ENCODE measurements around the gene GDF9.

The GDF9 gene

DNA sequence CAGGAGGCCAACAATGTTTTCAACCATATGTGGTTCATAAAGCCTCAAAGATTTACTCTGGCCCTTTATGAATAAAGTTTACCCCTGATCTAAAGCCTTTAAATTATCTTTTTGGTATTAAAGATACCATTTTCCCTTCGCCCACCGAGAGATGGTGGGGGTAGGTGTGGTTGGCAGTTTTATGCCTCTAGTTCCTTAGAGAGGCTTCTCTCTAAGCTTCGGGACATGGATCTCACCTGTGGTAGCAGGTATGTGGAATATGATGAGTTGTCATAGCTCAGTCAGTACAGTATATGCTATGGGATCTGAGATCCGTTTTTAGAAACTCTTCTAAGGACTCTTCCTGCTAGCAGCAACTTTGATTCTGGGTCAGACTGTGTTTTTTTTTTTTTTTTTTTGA lies 2.5 kb upstream of the GDF9 start:
- peaks cover 13 to 64% of the 10 kb centered on the region in 2 donors for H3K36me3 ChIP-seq (replicated peaks in 1 of 2; ENCODE audit: control insufficient read depth in 2 of 2, insufficient read depth in 2 of 2, low read length in 2 of 2)
- H3K9ac ChIP-seq (ENCODE audit: low read depth, low read length, poor library complexity): no peak overlapping the region
- H3K23ac ChIP-seq (ENCODE audit: low read depth, low read length, poor library complexity): no peak overlapping the region
- H2BK15ac ChIP-seq (ENCODE audit: low read length): no peak overlapping the region
- H4K91ac ChIP-seq (ENCODE audit: low read depth, low read length, poor library complexity): no peak overlapping the region
- no peak overlapping the region for H3K14ac ChIP-seq (ENCODE audit: low read length)
- H3K27me3 ChIP-seq (ENCODE audit: control insufficient read depth in 3 of 3, insufficient read depth in 3 of 3, low read depth in 1 of 3, low read length in 3 of 3): no peaks in the 10 kb centered on the region
- H3K4ac ChIP-seq (ENCODE audit: low read length): no peak overlapping the region
- H3K18ac ChIP-seq (ENCODE audit: low read length): no peak overlapping the region
- H2AFZ ChIP-seq (ENCODE audit: low read length): no peak overlapping the region
- H3K4me2 ChIP-seq (ENCODE audit: insufficient read depth, low read length, poor library complexity, severe bottlenecking): no peak overlapping the region
- peaks cover 7 to 9% of the 10 kb centered on the region in 2 donors for H3K4me1 ChIP-seq (ENCODE audit: control insufficient read depth in 2 of 2, insufficient read depth in 1 of 2, low read depth in 1 of 2, low read length in 2 of 2)
- no peak overlapping the region for H3K27ac ChIP-seq (replicated peaks; ENCODE audit: low read length)
- no CpG with 5 or more reads among the region's 4 CpGs for WGBS, 2 donors (ENCODE audit: extremely low coverage in 2 of 2, insufficient read length in 2 of 2, insufficient replicate concordance in 1 of 2)
- H3K9me3 ChIP-seq (replicated peaks in 1 of 2; ENCODE audit: control insufficient read depth in 2 of 2, insufficient read depth in 1 of 2, low read depth in 1 of 2, low read length in 2 of 2): no peaks in the 10 kb centered on the region
- peaks cover 4% of the 10 kb centered on the region for H3K79me1 ChIP-seq (ENCODE audit: low read depth, low read length)
- H2BK12ac ChIP-seq (ENCODE audit: low read length): no peak overlapping the region
- H4K8ac ChIP-seq (ENCODE audit: low read depth, low read length): no peak overlapping the region
- H2BK120ac ChIP-seq (ENCODE audit: low read depth, low read length): no peak overlapping the region
- H2BK5ac ChIP-seq (ENCODE audit: low read length): no peak overlapping the region
- no peak overlapping the region for H3K4me3 ChIP-seq (ENCODE audit: low read length in 2 of 2)
- no peak for DNase-seq (ENCODE audit: low spot score)
- H2AK5ac ChIP-seq (ENCODE audit: low read depth, low read length): no peak overlapping the region

DNA sequence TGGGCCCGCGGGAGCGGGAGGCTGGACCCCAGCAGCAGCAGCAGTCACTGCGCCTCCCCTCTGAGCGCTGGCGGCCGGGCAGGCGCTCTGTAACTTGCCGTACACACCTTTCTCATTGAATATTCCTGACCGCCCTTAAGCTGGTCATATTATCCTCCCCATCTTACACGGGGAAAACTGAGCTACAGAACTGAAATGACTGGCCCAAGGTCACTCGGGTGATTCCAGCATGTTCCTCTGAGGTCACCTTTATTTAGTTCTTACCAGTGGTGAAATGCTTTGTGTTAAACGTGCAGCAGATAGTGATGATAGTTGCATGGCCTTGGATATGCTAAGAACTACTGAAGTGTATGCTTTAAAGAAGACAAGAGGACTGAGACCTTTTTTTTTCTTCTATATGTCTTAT lies 780 bp upstream of the GDF9 start:
- no peak overlapping the region for H3K18ac ChIP-seq (ENCODE audit: low read length)
- H3K4ac ChIP-seq (ENCODE audit: low read length): no peak overlapping the region
- H3K9me3 ChIP-seq (replicated peaks in 1 of 2; ENCODE audit: control insufficient read depth in 2 of 2, insufficient read depth in 1 of 2, low read depth in 1 of 2, low read length in 2 of 2): no peaks in the 10 kb centered on the region
- H3K23ac ChIP-seq (ENCODE audit: low read depth, low read length, poor library complexity): peak overlapping the region; percentile 96
- peak overlapping the region; percentile 96 for H3K9ac ChIP-seq (ENCODE audit: low read depth, low read length, poor library complexity)
- H3K36me3 ChIP-seq (replicated peaks in 1 of 2; ENCODE audit: control insufficient read depth in 2 of 2, insufficient read depth in 2 of 2, low read length in 2 of 2): peaks cover 11 to 48% of the 10 kb centered on the region in 2 donors
- peaks cover 4% of the 10 kb centered on the region for H3K79me1 ChIP-seq (ENCODE audit: low read depth, low read length)
- H3K4me1 ChIP-seq (ENCODE audit: control insufficient read depth in 2 of 2, insufficient read depth in 1 of 2, low read depth in 1 of 2, low read length in 2 of 2): peaks cover 7 to 9% of the 10 kb centered on the region in 2 donors
- DNase-seq (ENCODE audit: low spot score): no peak
- no CpG with 5 or more reads among the region's 13 CpGs for WGBS, 2 donors (ENCODE audit: extremely low coverage in 2 of 2, insufficient read length in 2 of 2, insufficient replicate concordance in 1 of 2)
- no peak overlapping the region for H4K91ac ChIP-seq (ENCODE audit: low read depth, low read length, poor library complexity)
- no peaks in the 10 kb centered on the region for H3K27me3 ChIP-seq (ENCODE audit: control insufficient read depth in 3 of 3, insufficient read depth in 3 of 3, low read depth in 1 of 3, low read length in 3 of 3)
- H2BK15ac ChIP-seq (ENCODE audit: low read length): no peak overlapping the region
- H2AK5ac ChIP-seq (ENCODE audit: low read depth, low read length): no peak overlapping the region
- no peak overlapping the region for H2BK120ac ChIP-seq (ENCODE audit: low read depth, low read length)
- no peak overlapping the region for H3K14ac ChIP-seq (ENCODE audit: low read length)
- H3K4me3 ChIP-seq (ENCODE audit: low read length in 2 of 2): peak overlapping the region; percentile 88 to 95
- H4K8ac ChIP-seq (ENCODE audit: low read depth, low read length): no peak overlapping the region
- no peak overlapping the region for H2BK12ac ChIP-seq (ENCODE audit: low read length)
- H2AFZ ChIP-seq (ENCODE audit: low read length): peak overlapping the region; percentile 88
- H3K4me2 ChIP-seq (ENCODE audit: insufficient read depth, low read length, poor library complexity, severe bottlenecking): peak overlapping the region; percentile 74
- H3K27ac ChIP-seq (replicated peaks; ENCODE audit: low read length): no peak overlapping the region
- H2BK5ac ChIP-seq (ENCODE audit: low read length): no peak overlapping the region

DNA sequence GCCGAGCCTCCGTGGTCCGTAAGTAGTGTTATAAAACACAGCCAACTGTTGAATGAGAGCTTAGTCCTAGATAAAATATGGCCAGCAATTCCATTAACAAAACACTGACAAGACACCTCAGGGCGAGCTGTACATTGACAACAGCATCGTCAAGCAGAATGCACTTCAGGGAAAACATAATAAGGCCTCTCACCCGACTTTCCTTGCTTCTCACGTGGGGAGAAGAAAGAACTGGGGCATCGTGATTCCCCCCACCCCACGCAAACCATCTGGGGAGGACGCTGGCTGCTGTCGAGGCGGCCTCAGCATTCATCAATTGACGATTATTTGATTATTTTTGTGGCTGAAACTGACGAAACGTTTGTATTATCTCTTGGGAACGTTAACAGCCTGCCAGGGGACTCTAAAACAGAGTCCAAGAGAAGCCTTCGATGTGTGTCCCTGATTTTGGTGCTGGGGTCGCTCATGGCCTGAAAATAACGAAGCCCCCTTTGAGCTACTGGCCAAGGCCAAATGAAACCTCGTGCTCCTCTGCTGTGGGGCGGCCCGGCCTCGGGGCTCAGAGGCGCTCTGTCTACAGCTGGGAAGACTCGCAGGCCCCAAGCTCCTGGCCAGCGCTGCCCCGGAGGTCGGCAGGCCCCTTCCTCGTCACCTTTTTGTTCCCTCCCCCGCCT lies 464 bp downstream of the GDF9 start:
- H3K23ac ChIP-seq (ENCODE audit: low read depth, low read length, poor library complexity): peak overlapping the region; percentile 96
- peak overlapping the region; percentile 88 for H3K27ac ChIP-seq (replicated peaks; ENCODE audit: low read length)
- peak overlapping the region; percentile 53 for H3K9ac ChIP-seq (ENCODE audit: low read depth, low read length, poor library complexity)
- peak overlapping the region; percentile 88 for H2AFZ ChIP-seq (ENCODE audit: low read length)
- no peak overlapping the region for H2BK12ac ChIP-seq (ENCODE audit: low read length)
- peaks cover 7 to 9% of the 10 kb centered on the region in 2 donors for H3K4me1 ChIP-seq (ENCODE audit: control insufficient read depth in 2 of 2, insufficient read depth in 1 of 2, low read depth in 1 of 2, low read length in 2 of 2)
- no CpG with 5 or more reads among the region's 30 CpGs for WGBS, 2 donors (ENCODE audit: extremely low coverage in 2 of 2, insufficient read length in 2 of 2, insufficient replicate concordance in 1 of 2)
- H3K4me3 ChIP-seq (ENCODE audit: low read length in 2 of 2): peak overlapping the region; percentile 31 to 88
- no peak overlapping the region for H2BK120ac ChIP-seq (ENCODE audit: low read depth, low read length)
- peak overlapping the region; percentile 59 for H2BK5ac ChIP-seq (ENCODE audit: low read length)
- peak overlapping the region; percentile 47 for H2AK5ac ChIP-seq (ENCODE audit: low read depth, low read length)
- peak; percentile 2 for DNase-seq (ENCODE audit: low spot score)
- H3K4ac ChIP-seq (ENCODE audit: low read length): peak overlapping the region; percentile 30
- peak overlapping the region; percentile 92 for H3K18ac ChIP-seq (ENCODE audit: low read length)
- no peak overlapping the region for H2BK15ac ChIP-seq (ENCODE audit: low read length)
- H3K27me3 ChIP-seq (ENCODE audit: control insufficient read depth in 3 of 3, insufficient read depth in 3 of 3, low read depth in 1 of 3, low read length in 3 of 3): peaks cover 0 to 3% (median 0%) of the 10 kb centered on the region in 3 experiments
- peak overlapping the region; percentile 74 for H4K8ac ChIP-seq (ENCODE audit: low read depth, low read length)
- H3K14ac ChIP-seq (ENCODE audit: low read length): no peak overlapping the region
- H4K91ac ChIP-seq (ENCODE audit: low read depth, low read length, poor library complexity): no peak overlapping the region
- H3K9me3 ChIP-seq (replicated peaks in 1 of 2; ENCODE audit: control insufficient read depth in 2 of 2, insufficient read depth in 1 of 2, low read depth in 1 of 2, low read length in 2 of 2): no peaks in the 10 kb centered on the region
- peaks cover 11 to 36% of the 10 kb centered on the region in 2 donors for H3K36me3 ChIP-seq (replicated peaks in 1 of 2; ENCODE audit: control insufficient read depth in 2 of 2, insufficient read depth in 2 of 2, low read length in 2 of 2)
- H3K4me2 ChIP-seq (ENCODE audit: insufficient read depth, low read length, poor library complexity, severe bottlenecking): peak overlapping the region; percentile 50
- peaks cover 4% of the 10 kb centered on the region for H3K79me1 ChIP-seq (ENCODE audit: low read depth, low read length)

DNA sequence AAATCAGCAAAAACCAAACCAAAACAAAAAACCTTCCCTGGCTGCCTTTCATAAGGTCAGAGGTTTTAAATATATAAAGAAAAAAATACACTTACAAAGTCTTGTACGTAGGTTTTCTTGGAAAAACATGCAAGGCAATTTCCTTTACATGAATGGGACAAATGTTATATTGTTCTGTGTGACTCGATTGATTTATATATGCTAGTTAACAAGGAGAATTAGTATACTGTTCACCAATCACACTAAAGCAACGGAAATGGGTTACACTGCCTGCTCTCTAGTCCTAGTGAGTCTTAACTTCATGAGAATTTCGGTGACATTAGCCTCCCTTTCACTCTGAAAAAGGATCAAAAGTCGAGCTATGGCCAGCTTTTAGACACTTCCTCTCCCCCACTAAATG lies 5.5 kb downstream of the GDF9 start:
- Histone ChIP-seq H2BK15ac (ENCODE audit: low read length) (no peak overlapping the region), H2AK5ac (ENCODE audit: low read depth, low read length) (no peak overlapping the region), H2BK120ac (ENCODE audit: low read depth, low read length) (no peak overlapping the region), H3K4ac (ENCODE audit: low read length) (no peak overlapping the region), H3K27me3 (ENCODE audit: control insufficient read depth in 3 of 3, insufficient read depth in 3 of 3, low read depth in 1 of 3, low read length in 3 of 3) (peaks cover 0 to 3% (median 0%) of the 10 kb centered on the region in 3 experiments), H2BK12ac (ENCODE audit: low read length) (no peak overlapping the region), H3K27ac (replicated peaks; ENCODE audit: low read length) (no peak overlapping the region), H3K9ac (ENCODE audit: low read depth, low read length, poor library complexity) (no peak overlapping the region), H3K4me2 (ENCODE audit: insufficient read depth, low read length, poor library complexity, severe bottlenecking) (no peak overlapping the region), H4K91ac (ENCODE audit: low read depth, low read length, poor library complexity) (no peak overlapping the region), H2AFZ (ENCODE audit: low read length) (no peak overlapping the region), H4K8ac (ENCODE audit: low read depth, low read length) (no peak overlapping the region), H3K79me1 (ENCODE audit: low read depth, low read length) (no peaks in the 10 kb centered on the region), H2BK5ac (ENCODE audit: low read length) (no peak overlapping the region), H3K4me1 (ENCODE audit: control insufficient read depth in 2 of 2, insufficient read depth in 1 of 2, low read depth in 1 of 2, low read length in 2 of 2) (peaks cover 2 to 4% of the 10 kb centered on the region in 2 donors), H3K14ac (ENCODE audit: low read length) (no peak overlapping the region), H3K4me3 (ENCODE audit: low read length in 2 of 2) (no peak overlapping the region), H3K9me3 (replicated peaks in 1 of 2; ENCODE audit: control insufficient read depth in 2 of 2, insufficient read depth in 1 of 2, low read depth in 1 of 2, low read length in 2 of 2) (no peaks in the 10 kb centered on the region), H3K36me3 (replicated peaks in 1 of 2; ENCODE audit: control insufficient read depth in 2 of 2, insufficient read depth in 2 of 2, low read length in 2 of 2) (no peaks in the 10 kb centered on the region), H3K23ac (ENCODE audit: low read depth, low read length, poor library complexity) (no peak overlapping the region), H3K18ac (ENCODE audit: low read length) (no peak overlapping the region)
- DNase-seq (ENCODE audit: low spot score): no peak
- WGBS, 2 donors (ENCODE audit: extremely low coverage in 2 of 2, insufficient read length in 2 of 2, insufficient replicate concordance in 1 of 2): no CpG with 5 or more reads among the region's 5 CpGs
